GM21381 (cell line): ENCODE results near the gene RITA1.

Experiments used
- ATAC-seq: cut with Tn5 transposase; IDR thresholded peaks from one replicate; pipeline ENCODE4 v1.9.1; 2021; ENCODE audit warnings: mild to moderate bottlenecking, moderate library complexity; ENCODE audit not compliant: unreplicated experiment

The RITA1 gene

GRCh38 chr12:113227686-113228391 lies 42.3 kb downstream of the RITA1 start:
- ATAC-seq: no peak

- no peak for ATAC-seq
Observed at GRCh38 chr12:113228394-113229028, 43.0 kb downstream of the RITA1 start.

- peak; percentile 3 for ATAC-seq
Observed at GRCh38 chr12:113230315-113231234, 45.1 kb downstream of the RITA1 start.

- ATAC-seq: no peak
Observed at GRCh38 chr12:113231235-113232088, 45.9 kb downstream of the RITA1 start.

- no peak for ATAC-seq
Observed at GRCh38 chr12:113232089-113232839, 46.7 kb downstream of the RITA1 start.

- peak; percentile 61 for ATAC-seq
Observed at GRCh38 chr12:113232840-113233585, 47.5 kb downstream of the RITA1 start.

GRCh38 chr12:113233967-113234366 lies 48.4 kb downstream of the RITA1 start:
- no peak for ATAC-seq

GRCh38 chr12:113234483-113234882 lies 49.0 kb downstream of the RITA1 start:
- no peak for ATAC-seq

GRCh38 chr12:113235976-113236375 lies 50.5 kb downstream of the RITA1 start:
- ATAC-seq: no peak

- ATAC-seq: no peak
Observed at GRCh38 chr12:113236539-113237399, 51.2 kb downstream of the RITA1 start.

- no peak for ATAC-seq
Observed at GRCh38 chr12:113237748-113238147, 52.2 kb downstream of the RITA1 start.

- ATAC-seq: no peak
Observed at GRCh38 chr12:113238309-113238708, 52.8 kb downstream of the RITA1 start.

- ATAC-seq: no peak
Observed at GRCh38 chr12:113239288-113239771, 53.8 kb downstream of the RITA1 start.

- ATAC-seq: no peak
Observed at GRCh38 chr12:113239811-113240331, 54.4 kb downstream of the RITA1 start.

- peak; percentile 63 for ATAC-seq
Observed at GRCh38 chr12:113240395-113240794, 54.9 kb downstream of the RITA1 start.

- no peak for ATAC-seq
Observed at GRCh38 chr12:113241191-113242025, 55.9 kb downstream of the RITA1 start.
